Measurements from ENCODE around the gene CA10. TPM values are rescaled to one million over a fixed set of nuclear protein-coding genes. Genes with fewer than 3 reads are reported as not detected.

CA10 gene
- total and polyA plus RNA-seq, 2 of the 4 experiments (the other 2 are of a cell fraction): not detected

GRCh38 chr17:51608251-51608933 lies 550.1 kb downstream of the CA10 start:
- Histone ChIP-seq H2AK5ac (ENCODE audit: low read depth, low read length) (no peak overlapping the region), H3K18ac (ENCODE audit: low read depth, low read length) (no peak overlapping the region), H4K91ac (ENCODE audit: insufficient read depth, low read depth, low read length) (no peak overlapping the region), H3K9ac (ENCODE audit: low read depth, low read length) (no peak overlapping the region), H3K9me1 (ENCODE audit: insufficient read depth, low read length) (no peaks in the 10 kb centered on the region), H3K4me2 (ENCODE audit: low read depth, low read length) (no peak overlapping the region), H3K4me1 (ENCODE audit: control insufficient read depth, insufficient read depth, low read length) (no peaks in the 10 kb centered on the region), H3K36me3 (ENCODE audit: control insufficient read depth, insufficient read depth, low read length) (no peaks in the 10 kb centered on the region), H2AFZ (replicated peaks; ENCODE audit: low read length, poor library complexity) (no peak overlapping the region), H3K4ac (ENCODE audit: low read depth, low read length) (no peak overlapping the region), H3K23ac (ENCODE audit: low read depth, low read length) (no peak overlapping the region), H2BK20ac (ENCODE audit: low read depth, low read length) (no peak overlapping the region), H3K27ac (ENCODE audit: insufficient read depth, low read length) (no peak overlapping the region), H3K27me3 (ENCODE audit: control insufficient read depth, insufficient read depth, low read length) (no peaks in the 10 kb centered on the region), H4K5ac (ENCODE audit: low read depth, low read length) (no peak overlapping the region), H2BK5ac (ENCODE audit: low read depth, low read length, poor library complexity, severe bottlenecking) (no peak overlapping the region), H2BK120ac (ENCODE audit: low read depth, low read length) (no peak overlapping the region), H3K79me1 (ENCODE audit: low read depth in 1 of 2, low read length in 2 of 2) (no peaks in the 10 kb centered on the region), H4K8ac (ENCODE audit: low read depth in 2 of 2, low read length in 2 of 2) (no peak overlapping the region), H2AK9ac (replicated peaks; ENCODE audit: low read depth, low read length, poor library complexity) (no peak overlapping the region), H3K9me3 (ENCODE audit: control insufficient read depth, insufficient read depth, low read length) (peaks cover 10% of the 10 kb centered on the region), H2BK15ac (ENCODE audit: low read depth, low read length) (no peak overlapping the region), H3K4me3 (ENCODE audit: insufficient read depth, low read depth, low read length) (no peak overlapping the region), H3K56ac (ENCODE audit: extremely low read depth, insufficient read depth, low read length) (no peak overlapping the region), H3K14ac (replicated peaks; ENCODE audit: low read depth, low read length) (no peak overlapping the region), H4K20me1 (ENCODE audit: insufficient read depth, low read length) (no peaks in the 10 kb centered on the region)
- ATAC-seq (ENCODE audit: low read depth) (no peak), DNase-seq (no peak)
- BruUV-seq (replicated peaks): no TSS peak
- dilution Hi-C loops (cut with HindIII; ENCODE audit: low sequenced_read_pairs, unreplicated experiment) (no loop called here), in situ Hi-C loops (cut with MboI; ENCODE audit: low sequenced_read_pairs) (no loop called here), intact Hi-C loops (cut with micrococcal nuclease) (no loop called here)
- ChIA-PET POLR2A (ENCODE audit: unreplicated experiment) (no interaction called here), CTCF (no interaction called here)
- 52% methylated on average over 3 of the region's 9 CpGs; no CpG with 5 or more reads in 1 of the 2 experiments for WGBS, 2 experiments (ENCODE audit: extremely low coverage in 2 of 2, insufficient read length in 1 of 2)
- TF ChIP-seq FOS (IDR thresholded peaks at IDR 0.05; ENCODE audit: low read depth, low read length) (no peak), SMC3 (IDR thresholded peaks at IDR 0.05; ENCODE audit: low read depth, low read length) (no peak), ELK1 (IDR thresholded peaks at IDR 0.05; ENCODE audit: borderline replicate concordance, low read depth, low read length) (no peak), CHD1 (IDR thresholded peaks at IDR 0.05; ENCODE audit: low read depth, low read length) (no peak), RFX5 (IDR thresholded peaks at IDR 0.05; ENCODE audit: low read depth, low read length) (no peak), BHLHE40 (IDR thresholded peaks at IDR 0.05; ENCODE audit: low read depth, low read length) (no peak), RAD21 (IDR thresholded peaks at IDR 0.05; ENCODE audit: low read length) (no peak), MAZ (IDR thresholded peaks at IDR 0.05; ENCODE audit: borderline replicate concordance, low read depth, low read length) (no peak)
